ENCODE measurements around the gene HLA-A. TPM values are rescaled to one million over a fixed set of nuclear protein-coding genes. Genes with fewer than 3 reads are reported as not detected.

The HLA-A gene
- total and polyA plus RNA-seq, 7 experiments from 2014 or later = 1,540 to 3,318 (median 1,985) TPM

DNA sequence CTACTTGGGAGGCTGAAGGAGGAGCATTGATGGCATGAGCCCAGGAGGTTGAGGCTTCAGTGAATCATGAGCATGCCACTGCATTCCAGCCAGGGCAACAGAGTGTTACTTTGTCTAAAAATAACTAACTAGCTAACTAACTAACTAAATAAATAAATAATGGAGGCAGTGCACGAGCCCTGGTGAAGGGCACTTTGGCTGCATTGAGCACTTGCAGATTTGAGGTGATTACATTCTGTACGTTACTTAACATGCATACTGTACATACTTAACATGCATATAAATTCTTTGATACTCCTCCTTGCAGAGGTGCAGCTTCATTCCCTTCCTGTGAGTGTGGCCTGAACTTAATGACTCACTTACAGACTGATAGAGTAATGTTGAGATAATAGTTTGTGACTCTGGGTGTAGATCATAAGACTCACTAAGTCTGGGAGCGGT is 10.7 kb downstream of the HLA-A start:
- peaks cover 0 to 6% (median 0%) of the 10 kb centered on the region in 11 donors for H3K9me3 Mint-ChIP-seq
- H3K4me1 ChIP-seq (ENCODE audit: control insufficient read depth in 2 of 2, insufficient read depth in 2 of 2, low read length in 2 of 2) = peaks cover 0 to 10% of the 10 kb centered on the region in 2 donors
- ATAC-seq = no peak
- peaks cover 5 to 12% (median 6%) of the 10 kb centered on the region in 3 experiments for H3K36me3 ChIP-seq (ENCODE audit: control insufficient read depth in 2 of 3, insufficient read depth in 3 of 3, low read length in 3 of 3)
- peaks cover 4 to 29% (median 24%) of the 10 kb centered on the region in 5 donors for H3K36me3 Mint-ChIP-seq
- no peak overlapping the region for H3K27ac ChIP-seq (ENCODE audit: low read depth, low read length)
- H3K4me1 Mint-ChIP-seq = peaks cover 9 to 47% (median 31%) of the 10 kb centered on the region in 7 donors
- H3K4me3 Mint-ChIP-seq = no peak overlapping the region
- no peaks in the 10 kb centered on the region for H3K9me3 ChIP-seq (ENCODE audit: control insufficient read depth in 2 of 3, low read length in 3 of 3)
- H3K27me3 ChIP-seq (ENCODE audit: control insufficient read depth in 2 of 2, insufficient read depth in 2 of 2, low read length in 2 of 2) = no peaks in the 10 kb centered on the region
- DNase-seq = no peak
- H3K4me3 ChIP-seq (ENCODE audit: low read length) = no peak overlapping the region
- intact Hi-C loops (cut with micrococcal nuclease) = no loop called here
- POLR2A ChIA-PET = interaction anchor here (0.9 to 10.1 kb wide), 5 partner anchors 8 to 113 kb away, joined by 3 to 251 read pairs (median 5); partner anchors contain the start of gene HLA-A
- no peaks in the 10 kb centered on the region for H3K27me3 Mint-ChIP-seq
- peak overlapping the region in 2 of 9 donors; percentile 59 to 62 for H3K27ac Mint-ChIP-seq
- CTCF ChIA-PET = interaction anchor here (0.9 kb wide), 1 partner anchor 14 kb away, joined by 4 read pairs; no protein-coding TSS in a partner anchor

DNA sequence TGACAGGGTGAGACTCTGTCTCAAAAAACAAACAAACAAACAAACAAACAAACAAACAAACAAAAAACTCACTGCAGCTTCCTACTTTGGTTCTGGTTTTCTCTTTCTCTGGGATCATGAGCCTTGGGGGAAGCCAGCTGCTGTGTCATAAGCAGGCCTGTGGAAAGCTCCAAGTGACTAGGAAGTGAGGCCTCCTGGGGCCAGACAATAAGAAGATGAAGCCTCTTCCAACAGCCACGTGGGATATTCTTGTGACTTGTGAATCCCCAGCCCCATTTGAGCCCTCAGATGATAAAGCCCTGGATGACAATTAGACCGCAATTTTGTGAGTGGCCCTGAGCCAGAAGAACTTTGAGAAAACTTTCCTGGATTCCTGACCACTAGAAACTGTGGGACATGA is 11.4 kb downstream of the HLA-A start:
- H3K27me3 ChIP-seq (ENCODE audit: control insufficient read depth in 2 of 2, insufficient read depth in 2 of 2, low read length in 2 of 2) = no peaks in the 10 kb centered on the region
- intact Hi-C loops (cut with micrococcal nuclease) = no loop called here
- no peak for ATAC-seq
- Mint-ChIP-seq H3K36me3 (peaks cover 0 to 23% (median 18%) of the 10 kb centered on the region in 5 donors), H3K27ac (no peak overlapping the region), H3K9me3 (peaks cover 0 to 3% (median 0%) of the 10 kb centered on the region in 11 donors), H3K4me3 (no peak overlapping the region), H3K4me1 (peaks cover 4 to 40% (median 25%) of the 10 kb centered on the region in 7 donors), H3K27me3 (no peaks in the 10 kb centered on the region)
- no peaks in the 10 kb centered on the region for H3K9me3 ChIP-seq (ENCODE audit: control insufficient read depth in 2 of 3, low read length in 3 of 3)
- no peak for DNase-seq
- POLR2A ChIA-PET = interaction anchor here (1.2 to 10.1 kb wide), 4 partner anchors 9 to 156 kb away, joined by 3 to 251 read pairs (median 9); no protein-coding TSS in a partner anchor
- no peak overlapping the region for H3K27ac ChIP-seq (ENCODE audit: low read depth, low read length)
- CTCF ChIA-PET = no interaction called here
- peaks cover 0 to 5% (median 2%) of the 10 kb centered on the region in 3 experiments for H3K36me3 ChIP-seq (ENCODE audit: control insufficient read depth in 2 of 3, insufficient read depth in 3 of 3, low read length in 3 of 3)
- peaks cover 0 to 4% of the 10 kb centered on the region in 2 donors for H3K4me1 ChIP-seq (ENCODE audit: control insufficient read depth in 2 of 2, insufficient read depth in 2 of 2, low read length in 2 of 2)
- H3K4me3 ChIP-seq (ENCODE audit: low read length) = no peak overlapping the region

DNA sequence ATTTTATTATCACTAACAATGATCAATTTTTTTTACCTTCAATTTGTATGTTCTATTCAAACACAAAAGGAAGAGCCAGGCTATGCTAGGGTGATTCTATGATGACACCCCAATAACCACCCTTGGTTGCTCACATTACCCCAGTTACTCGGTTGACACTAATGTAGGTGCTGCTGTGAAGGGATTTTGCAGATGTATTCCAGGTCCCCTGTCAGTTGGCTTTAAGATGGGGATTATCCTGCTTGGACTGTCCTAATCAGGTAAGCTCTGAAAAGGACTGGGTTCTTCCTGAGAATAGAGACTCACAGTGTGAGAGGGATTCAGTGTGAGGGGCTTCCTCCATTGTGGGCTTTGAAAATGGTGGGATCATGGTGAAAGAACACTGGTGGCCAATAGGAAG is 11.9 kb downstream of the HLA-A start:
- Histone ChIP-seq H3K27me3 (ENCODE audit: control insufficient read depth in 2 of 2, insufficient read depth in 2 of 2, low read length in 2 of 2) (no peaks in the 10 kb centered on the region), H3K9me3 (ENCODE audit: control insufficient read depth in 2 of 3, low read length in 3 of 3) (no peaks in the 10 kb centered on the region), H3K27ac (ENCODE audit: low read depth, low read length) (no peak overlapping the region), H3K36me3 (ENCODE audit: control insufficient read depth in 2 of 3, insufficient read depth in 3 of 3, low read length in 3 of 3) (no peaks in the 10 kb centered on the region), H3K4me3 (ENCODE audit: low read length) (no peak overlapping the region), H3K4me1 (ENCODE audit: control insufficient read depth in 2 of 2, insufficient read depth in 2 of 2, low read length in 2 of 2) (no peaks in the 10 kb centered on the region)
- ATAC-seq = no peak
- CTCF ChIA-PET = no interaction called here
- DNase-seq = no peak
- Mint-ChIP-seq H3K4me3 (no peak overlapping the region), H3K36me3 (peaks cover 0 to 17% (median 12%) of the 10 kb centered on the region in 5 donors), H3K27ac (no peak overlapping the region), H3K4me1 (peaks cover 2 to 34% (median 21%) of the 10 kb centered on the region in 7 donors), H3K27me3 (no peaks in the 10 kb centered on the region), H3K9me3 (peaks cover 0 to 3% (median 0%) of the 10 kb centered on the region in 11 donors)
- intact Hi-C loops (cut with micrococcal nuclease) = no loop called here
- POLR2A ChIA-PET = interaction anchor here (0.6 to 2.0 kb wide), 8 partner anchors 9 to 559 kb away, joined by 3 to 23 read pairs (median 6); no protein-coding TSS in a partner anchor

DNA sequence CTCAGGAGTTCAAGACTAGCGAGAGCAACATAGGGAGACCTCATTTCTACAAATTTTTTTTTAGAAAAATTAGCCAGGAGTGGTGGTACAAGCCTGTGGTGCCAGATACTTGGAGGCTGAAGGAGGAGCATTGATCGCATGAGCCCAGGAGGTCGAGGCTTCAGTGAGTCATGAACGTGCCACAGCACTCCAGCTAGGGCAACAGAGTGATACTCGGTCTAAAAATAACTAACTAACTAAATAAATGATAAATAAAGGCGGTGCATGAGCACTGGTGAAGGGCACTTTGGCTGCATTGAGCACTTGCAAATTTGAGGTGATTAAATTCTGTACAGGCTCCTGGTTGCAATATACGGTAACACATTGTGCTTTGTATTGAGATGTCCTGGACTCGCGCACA is 13.5 kb downstream of the HLA-A start:
- Histone ChIP-seq H3K4me3 (ENCODE audit: low read length) (no peak overlapping the region), H3K27ac (ENCODE audit: low read depth, low read length) (no peak overlapping the region), H3K9me3 (ENCODE audit: control insufficient read depth in 2 of 3, low read length in 3 of 3) (no peaks in the 10 kb centered on the region), H3K27me3 (ENCODE audit: control insufficient read depth in 2 of 2, insufficient read depth in 2 of 2, low read length in 2 of 2) (no peaks in the 10 kb centered on the region), H3K36me3 (ENCODE audit: control insufficient read depth in 2 of 3, insufficient read depth in 3 of 3, low read length in 3 of 3) (no peaks in the 10 kb centered on the region), H3K4me1 (ENCODE audit: control insufficient read depth in 2 of 2, insufficient read depth in 2 of 2, low read length in 2 of 2) (no peaks in the 10 kb centered on the region)
- no peaks in the 10 kb centered on the region for H3K9me3 Mint-ChIP-seq
- H3K4me1 Mint-ChIP-seq = peaks cover 3 to 21% (median 9%) of the 10 kb centered on the region in 7 donors
- intact Hi-C loops (cut with micrococcal nuclease) = no loop called here
- ChIA-PET POLR2A (interaction anchor here (0.6 to 2.0 kb wide), 8 partner anchors 8 to 207 kb away, joined by 3 to 23 read pairs (median 4); no protein-coding TSS in a partner anchor), CTCF (interaction anchor here (1.6 kb wide), 1 partner anchor 9 kb away, joined by 4 read pairs; no protein-coding TSS in a partner anchor)
- no peak for ATAC-seq
- H3K27me3 Mint-ChIP-seq = peaks cover 0 to 2% (median 0%) of the 10 kb centered on the region in 5 donors
- H3K27ac Mint-ChIP-seq = peak overlapping the region in 1 of 9 donors; percentile 53
- no peak for DNase-seq
- no peak overlapping the region for H3K4me3 Mint-ChIP-seq
- peaks cover 0 to 8% (median 4%) of the 10 kb centered on the region in 5 donors for H3K36me3 Mint-ChIP-seq

DNA sequence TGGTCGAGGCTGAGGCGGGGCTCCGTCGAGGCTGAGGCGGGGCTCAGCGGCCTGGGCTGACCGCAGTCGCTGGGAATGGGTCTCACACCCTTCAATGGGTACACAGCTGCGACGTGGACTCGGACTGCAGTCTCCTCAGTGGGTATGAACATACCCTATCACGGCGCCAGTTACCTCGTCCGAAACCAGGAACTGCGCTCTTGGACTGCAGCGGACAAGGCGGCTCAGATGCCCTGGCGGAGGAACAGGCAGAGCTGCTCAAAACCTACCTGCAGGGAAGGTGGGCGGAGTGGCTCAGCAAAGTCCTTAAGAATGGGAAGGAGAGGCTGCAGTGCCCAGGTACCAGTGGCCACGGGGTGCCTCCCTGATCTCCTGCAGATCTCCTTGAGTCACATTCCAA is 14.2 kb downstream of the HLA-A start:
- Mint-ChIP-seq H3K4me1 (peaks cover 0 to 16% (median 4%) of the 10 kb centered on the region in 7 donors), H3K27me3 (peaks cover 0 to 2% (median 0%) of the 10 kb centered on the region in 5 donors), H3K27ac (no peak overlapping the region), H3K36me3 (peaks cover 0 to 5% (median 3%) of the 10 kb centered on the region in 5 donors), H3K9me3 (no peaks in the 10 kb centered on the region), H3K4me3 (no peak overlapping the region)
- DNase-seq = no peak
- H3K36me3 ChIP-seq (ENCODE audit: control insufficient read depth in 2 of 3, insufficient read depth in 3 of 3, low read length in 3 of 3) = no peaks in the 10 kb centered on the region
- intact Hi-C loops (cut with micrococcal nuclease) = no loop called here
- H3K27ac ChIP-seq (ENCODE audit: low read depth, low read length) = no peak overlapping the region
- H3K9me3 ChIP-seq (ENCODE audit: control insufficient read depth in 2 of 3, low read length in 3 of 3) = no peaks in the 10 kb centered on the region
- no peaks in the 10 kb centered on the region for H3K27me3 ChIP-seq (ENCODE audit: control insufficient read depth in 2 of 2, insufficient read depth in 2 of 2, low read length in 2 of 2)
- H3K4me1 ChIP-seq (ENCODE audit: control insufficient read depth in 2 of 2, insufficient read depth in 2 of 2, low read length in 2 of 2) = no peaks in the 10 kb centered on the region
- CTCF ChIA-PET = interaction anchor here (1.6 kb wide), 1 partner anchor 9 kb away, joined by 4 read pairs; no protein-coding TSS in a partner anchor
- no peak overlapping the region for H3K4me3 ChIP-seq (ENCODE audit: low read length)
- POLR2A ChIA-PET = interaction anchor here (13.7 kb wide), 1 partner anchor 8 kb away, joined by 251 read pairs; no protein-coding TSS in a partner anchor
- ATAC-seq = no peak

DNA sequence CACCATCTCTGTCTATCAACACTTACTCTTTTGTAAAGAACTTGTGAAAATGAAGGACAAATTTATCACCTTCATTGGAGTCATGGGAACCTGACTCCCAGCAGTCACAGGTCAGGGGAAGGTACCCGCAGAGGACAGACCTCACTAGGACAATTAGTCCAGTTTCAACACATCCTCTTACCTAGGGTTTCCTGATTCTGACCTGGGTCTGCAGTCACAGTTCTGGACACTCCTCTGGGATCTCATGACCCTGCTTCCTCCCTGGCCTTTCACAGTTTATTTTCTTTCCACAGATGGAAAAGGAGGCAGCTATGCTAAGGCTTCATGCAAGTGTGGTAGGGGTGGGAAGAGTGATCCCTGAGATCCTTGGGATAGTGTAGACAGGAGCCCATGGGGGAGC is 15.7 kb downstream of the HLA-A start:
- intact Hi-C loops (cut with micrococcal nuclease) = no loop called here
- POLR2A ChIA-PET = interaction anchor here (1.1 to 13.7 kb wide), 2 partner anchors 9 to 160 kb away, joined by 3 to 251 read pairs; no protein-coding TSS in a partner anchor

More for the DNA sequence above, 15.7 kb downstream of the HLA-A start:
- CTCF ChIA-PET = interaction anchor here (1.2 kb wide), 1 partner anchor 10 kb away, joined by 3 read pairs; no protein-coding TSS in a partner anchor
- H3K36me3 Mint-ChIP-seq = peaks cover 0 to 10% (median 3%) of the 10 kb centered on the region in 5 donors
- Histone ChIP-seq H3K9me3 (ENCODE audit: control insufficient read depth in 2 of 3, low read length in 3 of 3) (no peaks in the 10 kb centered on the region), H3K36me3 (ENCODE audit: control insufficient read depth in 2 of 3, insufficient read depth in 3 of 3, low read length in 3 of 3) (no peaks in the 10 kb centered on the region), H3K4me1 (ENCODE audit: control insufficient read depth in 2 of 2, insufficient read depth in 2 of 2, low read length in 2 of 2) (no peaks in the 10 kb centered on the region), H3K27me3 (ENCODE audit: control insufficient read depth in 2 of 2, insufficient read depth in 2 of 2, low read length in 2 of 2) (no peaks in the 10 kb centered on the region), H3K27ac (ENCODE audit: low read depth, low read length) (no peak overlapping the region), H3K4me3 (ENCODE audit: low read length) (no peak overlapping the region)
- H3K4me3 Mint-ChIP-seq = no peak overlapping the region
- peaks cover 0 to 2% (median 0%) of the 10 kb centered on the region in 5 donors for H3K27me3 Mint-ChIP-seq
- H3K27ac Mint-ChIP-seq = peak overlapping the region in 1 of 9 donors; percentile 70
- H3K4me1 Mint-ChIP-seq = peaks cover 0 to 20% (median 6%) of the 10 kb centered on the region in 7 donors
- DNase-seq = no peak
- no peaks in the 10 kb centered on the region for H3K9me3 Mint-ChIP-seq
- no peak for ATAC-seq
